HCEC 1CT (cell line): ENCODE measurements around the gene SPECC1.
"Not testable (repeated sequence)": the region's sequence is repeated elsewhere in the genome, so short reads cannot be mapped to it uniquely, and the experiment has no call there.

Experiments
- DNase-seq: peaks from one replicate; pipeline ENCODE4 v3.0.0-alpha.2; 2017

SPECC1 gene

DNA sequence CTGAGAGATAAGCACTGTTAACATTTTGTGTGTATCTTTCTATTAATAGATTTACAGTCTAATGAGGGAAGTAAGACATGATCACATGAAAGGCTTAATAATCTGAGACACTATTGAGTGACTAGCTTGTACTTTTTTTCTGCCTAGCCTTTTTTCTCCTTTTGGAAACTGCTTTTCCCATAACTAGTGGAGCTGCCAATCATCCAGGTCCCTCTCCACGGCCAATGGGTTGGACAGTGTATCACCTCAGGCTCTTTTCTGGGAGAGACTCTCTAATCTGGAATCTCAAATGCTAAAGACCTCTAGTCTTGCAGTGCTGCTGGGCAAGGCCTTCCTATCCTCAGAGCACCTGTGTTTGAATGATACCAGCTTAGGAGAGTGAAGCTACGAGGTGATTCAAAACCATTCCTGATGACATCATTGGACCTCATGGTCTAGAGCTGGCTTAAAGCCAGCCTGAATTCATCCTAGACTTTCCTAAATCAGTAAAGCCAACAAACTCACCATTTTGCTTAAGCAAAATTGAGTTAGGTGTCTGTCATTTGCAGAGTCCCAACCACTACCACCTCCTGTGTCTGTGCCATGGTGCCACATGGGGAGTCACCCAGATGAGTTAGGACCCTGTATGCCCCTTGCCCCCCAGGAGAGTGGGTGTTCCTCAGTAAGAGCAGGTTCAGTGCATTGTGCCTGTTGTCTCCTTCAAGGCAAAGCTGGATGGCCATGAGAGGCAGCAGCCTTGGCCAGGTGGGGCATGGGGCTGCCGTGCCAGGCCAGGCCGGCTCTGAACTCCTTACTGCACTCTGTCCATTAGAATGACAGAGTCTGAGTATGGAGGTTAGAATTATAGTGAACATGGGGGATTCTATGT, 62.9 kb downstream of the SPECC1 start:
- DNase-seq, result no peak

DNA sequence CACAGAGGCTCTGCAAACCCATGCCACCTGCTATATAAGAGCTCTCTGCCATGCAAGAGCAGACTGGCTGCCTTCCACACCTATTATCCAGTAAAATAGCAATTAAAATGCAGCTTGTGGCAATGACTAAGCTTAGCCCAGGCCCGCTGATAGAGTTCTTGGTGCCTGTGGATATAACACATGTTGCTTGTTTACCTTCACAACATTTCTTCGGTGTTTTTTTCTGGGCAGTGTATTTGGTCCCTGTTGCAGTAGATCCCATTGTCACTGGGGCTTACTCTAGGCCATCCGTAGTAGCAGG, 63.5 kb downstream of the SPECC1 start:
- DNase-seq, result no peak

DNA sequence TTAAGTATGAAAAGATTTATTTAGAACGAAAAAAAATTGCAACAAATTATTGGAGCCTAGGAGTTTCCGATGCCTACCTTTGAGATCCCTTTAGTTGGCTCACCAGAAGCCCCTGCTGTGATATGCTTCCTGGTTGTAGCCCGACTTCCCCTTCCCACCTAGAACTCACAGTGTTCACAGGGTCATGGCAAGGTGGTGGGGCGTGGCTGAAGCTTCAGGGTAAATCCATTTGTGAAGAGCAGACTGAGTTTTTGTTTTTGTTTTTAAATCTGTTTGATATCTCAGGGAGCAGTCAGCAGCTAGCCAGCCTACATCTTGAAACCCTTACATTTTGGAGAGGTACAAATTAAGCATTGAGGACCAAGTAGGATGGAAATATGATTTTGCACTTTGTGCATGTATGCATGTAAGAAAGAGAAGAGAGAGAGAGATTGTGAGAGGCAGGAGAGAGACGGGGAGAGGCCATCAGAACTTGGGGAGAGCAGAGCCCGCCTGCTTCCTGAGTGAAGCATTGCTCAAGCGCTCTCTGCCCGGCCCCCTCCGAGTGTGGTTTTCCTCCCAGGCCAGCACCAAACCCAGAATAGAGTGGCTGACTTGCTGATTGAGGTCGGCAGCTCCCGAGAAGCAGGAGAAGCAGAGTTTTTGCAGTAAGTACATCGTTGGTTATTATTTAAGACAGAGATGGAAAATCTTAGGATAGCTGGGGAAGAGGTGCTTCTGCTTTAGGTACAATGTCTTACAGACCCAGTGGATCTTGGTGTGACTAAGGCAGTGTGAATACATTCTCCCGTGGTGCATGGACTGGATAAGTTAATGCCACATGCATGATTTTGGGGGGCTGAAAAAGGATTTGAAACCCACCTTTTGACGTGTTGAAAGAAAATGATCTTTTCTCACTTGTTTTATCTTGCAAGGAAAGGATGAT, 64.2 kb downstream of the SPECC1 start:
- no peak for DNase-seq

DNA sequence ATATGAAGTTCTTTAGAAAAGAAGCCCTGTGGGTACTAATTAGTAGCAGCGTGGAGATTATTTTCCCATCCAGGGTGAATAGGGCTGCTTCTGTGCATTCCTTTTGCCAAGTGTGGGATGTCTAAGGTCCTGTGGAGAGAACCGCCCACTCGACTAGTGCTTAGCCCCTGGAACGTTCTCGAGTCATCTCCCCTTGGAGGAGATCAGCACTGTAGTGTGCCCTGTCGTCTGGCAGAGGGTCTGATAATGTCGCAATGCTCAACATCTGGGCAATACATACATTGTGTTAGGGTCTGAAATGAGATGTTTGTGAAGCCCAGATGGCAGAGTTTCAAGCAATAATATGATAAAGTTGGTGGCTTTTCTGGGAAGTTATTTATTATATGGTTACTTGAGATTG, 64.8 kb downstream of the SPECC1 start:
- no peak for DNase-seq

DNA sequence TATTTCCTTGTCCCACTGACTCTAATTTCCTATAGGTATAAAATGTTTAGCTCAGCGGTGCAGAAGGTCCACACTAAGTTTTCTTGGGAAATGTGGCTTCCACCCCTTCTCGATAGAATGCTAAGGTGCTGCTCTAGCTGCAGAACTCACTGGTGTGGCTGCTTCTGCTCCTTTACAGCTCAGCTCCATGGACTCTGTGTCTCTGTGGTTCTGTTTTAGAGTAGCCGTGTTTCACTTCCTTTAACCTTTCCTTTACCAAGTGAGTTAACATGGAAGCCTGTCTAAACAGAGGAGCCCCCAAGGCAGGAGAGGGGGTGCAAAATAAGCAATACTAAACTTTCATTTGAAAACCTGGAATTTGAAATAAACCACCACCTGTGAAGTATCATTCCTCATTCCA, 65.3 kb downstream of the SPECC1 start:
- DNase-seq, result no peak

DNA sequence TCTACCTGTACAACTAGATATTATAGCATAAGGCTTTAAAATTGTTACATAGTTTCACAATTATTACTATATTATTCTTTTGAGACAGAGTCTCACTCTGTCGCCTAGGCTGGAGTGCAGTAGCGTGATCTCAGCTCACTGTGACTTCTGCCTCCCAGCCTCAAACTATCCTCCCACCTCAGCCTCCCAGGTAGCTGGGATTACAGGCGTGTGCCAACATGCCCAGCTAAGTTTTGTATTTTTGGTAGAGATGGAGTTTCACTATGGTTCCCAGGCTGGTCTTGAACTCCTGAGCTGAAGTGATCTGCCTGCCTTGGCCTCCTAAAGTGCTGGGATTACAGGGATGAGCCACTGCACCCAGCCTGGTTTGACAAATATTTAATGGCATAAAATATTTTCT, 67.0 kb downstream of the SPECC1 start:
- DNase-seq, result not testable (repeated sequence)

DNA sequence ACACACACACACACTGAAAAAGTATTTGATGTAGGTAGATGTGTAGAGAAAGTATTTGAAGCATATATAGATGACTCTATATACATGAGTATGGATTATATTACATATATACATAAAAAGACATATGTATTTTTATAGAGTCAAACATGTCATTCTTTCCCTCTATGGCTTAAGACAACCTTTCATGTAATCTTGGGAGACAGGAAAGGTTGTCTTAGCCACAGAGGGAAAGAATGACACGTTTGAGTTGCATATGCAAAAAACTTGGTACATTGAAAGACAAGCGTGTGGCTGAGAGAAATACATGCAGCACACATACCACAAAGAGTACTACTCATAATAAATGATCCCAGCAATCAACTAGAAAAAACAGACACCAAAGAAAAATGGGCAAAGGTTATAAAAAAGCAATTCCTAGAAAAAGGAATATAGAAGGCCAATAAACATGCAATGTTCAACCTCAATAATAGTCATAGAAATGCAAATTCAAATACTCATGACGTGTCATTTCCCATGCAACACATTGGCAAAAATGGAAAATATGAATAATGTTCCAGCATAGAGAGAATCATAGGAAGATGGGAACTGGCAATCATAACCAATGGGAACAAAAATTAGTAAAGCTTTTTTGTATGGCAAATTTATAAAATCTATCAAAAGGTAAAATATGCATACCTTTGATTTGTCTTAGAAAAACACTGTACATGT, 69.0 kb downstream of the SPECC1 start:
- no peak for DNase-seq

DNA sequence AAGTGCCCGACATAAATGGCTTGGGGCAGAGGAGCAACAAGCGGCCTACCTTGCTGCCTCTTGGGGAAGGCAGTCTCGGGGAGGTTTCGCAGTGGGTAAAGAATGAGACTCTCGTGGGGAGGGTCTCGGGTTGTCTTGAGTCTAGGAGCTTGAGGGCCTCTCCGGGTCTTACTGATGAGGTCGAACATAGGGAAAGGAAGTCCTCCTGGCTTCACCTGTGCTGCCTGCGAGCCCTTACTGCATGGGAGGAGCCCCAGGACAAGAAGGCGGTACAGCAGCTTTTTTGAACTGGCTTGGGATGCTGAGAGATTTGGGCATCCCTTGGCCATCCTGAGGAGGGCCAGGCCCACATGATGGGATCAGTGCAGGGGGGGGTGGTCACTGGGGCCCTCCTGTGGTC, 71.4 kb downstream of the SPECC1 start:
- no peak for DNase-seq

DNA sequence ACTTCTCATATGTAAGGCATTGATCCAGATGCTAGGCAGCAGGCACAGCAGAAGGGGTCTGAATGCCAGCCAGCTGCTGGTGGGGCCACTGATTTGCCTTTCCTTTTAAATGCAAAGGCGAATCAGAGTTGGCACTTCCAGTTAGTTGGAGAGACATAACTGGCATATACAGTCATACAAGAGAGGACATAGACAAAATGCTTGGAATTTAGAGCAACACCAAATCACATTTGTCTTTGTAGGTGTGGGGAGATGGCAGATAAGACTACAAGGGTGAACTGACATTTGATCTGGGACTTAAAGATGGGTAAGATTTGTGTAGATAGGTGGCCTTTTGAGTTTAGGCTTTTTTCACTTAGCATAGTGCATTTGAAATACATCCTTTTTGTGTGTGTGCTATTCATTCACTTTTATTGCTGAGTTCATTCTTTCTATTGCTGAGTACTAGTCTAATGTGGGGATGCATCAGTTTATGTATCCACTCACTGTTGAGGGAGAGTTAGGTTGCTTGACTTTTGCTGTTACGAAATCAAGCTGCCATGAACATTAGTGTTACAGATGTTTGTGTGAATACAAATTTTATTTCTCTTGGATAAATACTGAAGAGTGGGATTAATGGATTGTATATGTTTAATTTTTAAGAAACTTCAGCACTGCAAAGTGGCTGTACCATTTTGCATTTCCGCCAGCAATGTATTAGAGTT, 74.1 kb downstream of the SPECC1 start:
- no peak for DNase-seq

DNA sequence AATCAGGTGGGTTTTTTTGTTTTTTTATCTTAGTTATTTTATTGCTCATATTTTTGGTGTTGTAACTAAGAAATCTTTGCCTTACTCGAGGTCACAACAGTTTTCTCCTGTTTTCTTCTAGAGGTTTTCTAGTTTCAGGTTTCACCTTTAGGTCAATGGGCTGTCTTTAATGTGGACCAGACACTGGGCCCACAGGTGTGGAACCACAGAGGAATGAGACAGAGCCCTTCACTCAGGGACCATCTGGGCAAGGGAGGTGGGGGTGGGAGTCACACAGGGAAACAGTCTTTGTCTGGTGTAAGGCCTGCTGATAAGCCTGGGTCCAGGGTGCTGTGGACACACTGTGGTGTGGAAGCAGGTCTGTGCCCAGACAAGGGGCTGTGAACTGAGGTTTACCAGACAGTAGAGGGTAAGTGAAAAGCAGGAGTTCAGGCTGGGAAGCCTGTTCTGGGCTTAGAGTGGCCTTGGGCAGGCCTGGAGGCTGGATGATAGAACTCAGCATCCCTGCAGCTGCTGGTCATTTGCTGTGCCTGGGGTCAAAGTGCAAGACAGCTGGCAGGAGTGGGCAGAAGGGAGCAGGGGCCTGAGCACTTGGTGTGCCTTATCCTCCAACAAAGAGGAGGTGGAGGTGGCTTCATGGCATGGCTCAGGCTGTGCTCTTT, 75.6 kb downstream of the SPECC1 start:
- no peak for DNase-seq

DNA sequence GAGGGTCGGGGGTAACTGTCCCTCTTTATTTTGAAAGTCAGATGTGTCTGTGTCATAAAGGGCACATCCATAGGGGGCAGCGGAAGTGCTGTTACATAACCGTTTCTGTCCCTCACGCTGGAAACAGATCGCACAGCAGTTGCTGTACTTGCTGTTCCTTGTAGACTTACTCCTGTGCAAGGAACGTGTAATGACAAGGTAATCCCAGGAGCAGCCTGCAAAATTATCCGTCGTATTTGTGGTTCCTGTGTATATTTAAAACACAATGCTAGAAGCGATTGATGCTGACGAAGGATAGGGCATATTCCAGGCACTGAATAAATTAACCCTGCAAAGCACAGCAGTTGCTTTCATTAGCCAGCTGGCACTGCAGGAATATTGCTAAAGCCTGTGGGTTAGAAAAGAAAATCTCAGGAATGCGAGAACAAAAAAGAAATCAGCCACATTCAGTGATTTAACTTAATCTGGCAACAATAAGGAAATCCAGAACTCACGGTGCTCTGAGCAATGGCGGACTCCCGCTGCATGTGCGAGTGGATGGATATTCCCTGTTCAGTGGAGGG, 76.2 kb downstream of the SPECC1 start:
- DNase-seq, result no peak

DNA sequence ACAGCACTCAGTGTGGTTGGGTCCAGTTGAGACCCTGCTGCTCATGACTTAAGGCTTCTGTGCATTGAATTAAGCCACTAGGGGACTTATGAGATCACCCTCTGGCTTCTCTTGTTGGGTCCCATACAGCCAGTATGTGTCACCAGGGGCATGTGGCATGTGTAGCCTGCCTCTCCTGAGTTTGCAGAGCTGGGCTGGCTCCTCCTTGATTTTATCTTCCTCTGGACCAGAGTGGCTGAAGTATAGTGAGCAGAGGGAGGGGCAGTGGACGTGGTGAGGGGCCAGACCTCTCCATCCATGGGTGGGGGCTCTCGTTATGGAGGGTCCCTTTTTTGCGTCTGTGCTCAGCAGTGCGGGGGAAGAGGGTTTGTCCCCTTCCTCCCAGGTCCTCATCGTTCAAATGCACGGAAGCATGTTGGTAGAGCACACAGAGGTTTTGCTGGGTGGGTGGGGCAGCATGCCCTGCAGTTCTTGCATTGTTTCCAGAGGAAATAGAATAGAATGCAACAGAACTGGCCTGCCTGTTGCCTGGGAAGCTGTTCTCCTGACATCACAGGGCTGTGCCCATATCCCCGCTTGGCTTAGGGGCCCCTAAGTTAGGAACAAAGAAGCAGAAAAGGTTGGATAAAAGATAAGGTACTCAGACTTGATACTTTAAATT, 77.4 kb downstream of the SPECC1 start:
- no peak for DNase-seq

DNA sequence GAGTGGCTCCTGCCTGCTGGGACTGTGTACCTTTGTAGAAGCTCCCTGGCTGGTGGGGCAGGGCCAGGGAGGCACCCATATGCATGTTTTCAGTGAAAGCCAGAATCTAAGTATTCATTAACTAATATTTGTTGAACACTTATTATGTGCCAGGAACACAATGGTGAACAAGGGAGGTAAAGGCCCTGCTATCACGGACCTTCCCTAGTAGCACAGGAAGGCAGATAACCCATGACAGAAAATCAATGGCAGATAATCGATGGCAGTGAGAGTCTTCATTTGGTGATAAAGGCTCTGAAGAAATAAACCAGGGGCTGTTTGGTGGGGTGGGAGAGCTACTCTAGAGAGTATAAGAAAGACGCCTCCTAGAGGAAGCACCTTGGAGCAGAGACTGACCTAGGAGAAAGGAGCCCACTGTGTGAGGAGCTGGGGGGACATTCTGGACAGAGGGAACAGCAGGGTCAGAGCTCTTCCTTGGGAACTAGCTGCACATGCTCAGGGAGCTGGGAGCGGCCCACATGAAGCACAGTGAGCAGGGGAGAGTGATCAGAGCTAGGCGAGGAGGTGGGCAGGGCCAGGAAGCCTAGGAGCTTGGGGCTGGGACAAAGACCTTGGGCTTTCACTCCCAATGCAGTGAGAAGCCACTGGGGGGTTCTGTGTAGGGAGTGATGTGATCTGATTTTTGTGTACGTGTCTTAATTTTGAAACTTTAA, 78.5 kb downstream of the SPECC1 start:
- DNase-seq, result no peak

DNA sequence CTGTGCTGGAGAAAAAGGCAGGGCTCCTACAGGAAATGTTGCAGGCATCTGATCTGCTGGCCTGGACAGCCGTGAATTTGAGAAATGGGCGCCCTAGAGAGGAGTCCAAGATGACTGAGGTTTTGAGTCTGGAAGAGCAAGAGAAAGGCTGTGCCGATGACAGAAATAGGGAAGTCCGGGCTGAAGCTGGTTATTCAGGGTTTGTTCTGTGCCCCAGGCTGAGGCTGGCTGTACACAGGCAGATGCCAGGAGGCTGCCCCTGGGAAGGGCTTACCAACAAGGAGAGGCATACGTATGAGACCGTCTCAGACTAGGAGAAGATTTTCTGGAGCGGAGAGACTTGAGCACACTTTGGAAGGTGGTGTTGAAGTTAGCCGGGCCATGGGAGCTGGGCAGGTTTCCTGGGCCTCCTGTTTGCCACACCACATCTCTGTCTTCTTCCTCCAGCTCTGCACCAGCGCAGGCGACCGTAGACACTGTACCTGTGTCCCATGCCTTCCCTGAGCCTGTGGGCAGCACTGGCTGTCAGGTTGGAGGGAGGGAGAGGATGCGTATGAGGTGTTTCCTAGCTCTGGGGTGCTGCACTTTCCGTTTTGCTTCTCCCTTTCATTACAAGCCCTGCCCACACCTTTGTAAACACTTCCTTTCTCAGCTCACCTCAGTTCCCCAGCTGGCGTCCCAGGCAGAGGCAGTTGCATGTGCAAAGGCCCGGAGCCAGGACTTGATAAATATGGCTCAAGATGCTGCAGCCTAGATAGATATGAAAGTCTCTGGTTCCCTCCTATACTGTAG, 80.8 kb downstream of the SPECC1 start:
- no peak for DNase-seq

DNA sequence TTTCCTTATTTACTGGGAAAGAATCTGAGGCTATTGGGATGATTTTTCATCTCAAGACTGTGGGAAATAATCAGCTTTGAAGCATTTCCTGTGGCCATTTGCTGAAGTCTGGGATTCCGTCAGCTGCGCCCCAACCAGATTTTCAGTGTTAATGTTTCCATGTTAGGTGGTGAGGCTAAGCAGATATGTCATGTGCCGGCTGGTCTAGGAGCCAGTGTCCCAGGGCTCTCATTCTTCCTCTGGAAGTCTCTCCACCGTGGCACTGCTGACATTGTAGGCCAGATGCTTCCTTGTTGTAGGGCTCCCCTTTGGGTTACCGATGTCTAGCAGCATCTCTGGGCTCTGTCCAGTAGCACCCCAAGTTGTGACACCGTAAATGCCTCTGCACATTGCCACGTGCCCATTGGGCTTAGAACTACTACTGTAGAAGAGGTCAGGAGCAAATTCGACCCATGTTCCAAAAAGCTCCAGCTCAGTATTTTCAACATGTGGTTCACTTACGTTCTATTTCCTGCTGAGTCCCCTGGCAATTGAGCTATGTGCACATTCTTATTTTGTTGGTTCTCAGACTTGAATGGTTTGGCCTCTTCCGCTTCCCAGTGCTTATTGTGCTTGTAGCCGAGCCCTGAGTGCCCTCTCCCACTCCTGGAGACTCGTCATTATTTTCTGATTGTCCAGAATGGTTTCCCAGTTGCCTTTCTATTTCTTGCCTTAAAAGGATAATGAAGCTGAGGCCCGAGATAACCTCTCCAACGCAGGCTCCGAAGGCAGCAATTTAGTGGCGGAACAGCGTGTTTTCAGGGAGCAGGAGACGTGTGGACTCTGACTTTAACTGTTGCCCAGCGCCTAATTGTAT, 82.2 kb downstream of the SPECC1 start:
- no peak for DNase-seq

DNA sequence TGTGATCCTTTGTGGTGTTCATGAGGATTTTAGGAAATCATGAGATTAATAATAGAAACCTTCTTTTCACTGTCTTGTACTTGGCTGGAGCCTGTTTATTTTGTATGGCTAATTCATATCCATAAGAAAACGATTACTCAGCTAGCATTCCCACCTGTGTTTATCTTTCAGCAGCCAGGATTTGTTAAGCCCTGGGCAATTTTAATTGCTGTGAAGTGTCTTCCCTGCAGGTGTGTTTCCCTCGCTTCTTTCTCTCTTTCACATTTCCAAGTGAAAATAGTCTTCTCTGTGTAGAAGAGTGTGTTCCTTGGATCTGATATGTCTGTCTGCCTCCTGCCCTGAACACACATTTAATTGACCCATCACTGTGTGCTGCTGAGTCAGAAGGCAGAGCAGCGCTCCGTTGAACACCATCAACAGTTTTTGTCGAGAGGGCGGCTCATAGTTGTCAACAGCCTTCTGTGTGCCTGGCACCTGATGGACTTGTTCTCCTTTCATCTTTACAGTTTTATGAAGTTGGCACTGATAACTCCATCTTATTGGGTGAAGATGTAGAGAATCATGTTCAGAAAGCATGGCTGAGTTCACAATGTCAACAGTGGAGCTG, 83.2 kb downstream of the SPECC1 start:
- DNase-seq, result no peak

DNA sequence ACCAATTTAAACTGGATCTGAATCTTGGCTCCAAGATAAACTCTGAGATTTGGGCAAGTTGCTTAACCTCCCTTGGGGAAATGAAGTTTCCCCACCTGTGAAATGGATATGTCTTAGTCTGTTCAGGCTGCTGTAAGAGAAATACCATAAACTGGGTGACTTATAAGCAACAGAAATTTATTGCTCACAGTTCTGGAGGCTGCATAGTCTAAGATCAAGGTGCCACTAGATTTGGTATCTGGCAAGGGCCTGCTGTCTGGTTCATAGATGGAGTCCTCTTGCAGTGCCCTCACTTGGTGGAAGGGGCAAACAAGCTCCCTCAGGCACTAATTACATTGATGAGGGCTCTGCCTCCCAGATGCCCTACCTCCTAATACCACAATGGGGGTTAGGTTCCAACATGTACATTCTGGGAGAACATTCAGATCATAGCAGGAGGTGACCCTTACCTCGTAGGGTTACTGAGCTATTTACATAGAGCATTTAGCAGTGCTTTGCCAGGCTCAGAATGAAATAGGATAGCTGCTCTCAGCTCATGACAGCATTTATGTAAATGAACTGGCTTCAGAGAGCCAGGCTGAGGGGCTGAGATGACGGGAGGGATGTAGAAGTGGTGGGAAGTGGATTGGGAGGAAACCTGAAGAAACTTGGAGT, 83.9 kb downstream of the SPECC1 start:
- DNase-seq, result no peak

DNA sequence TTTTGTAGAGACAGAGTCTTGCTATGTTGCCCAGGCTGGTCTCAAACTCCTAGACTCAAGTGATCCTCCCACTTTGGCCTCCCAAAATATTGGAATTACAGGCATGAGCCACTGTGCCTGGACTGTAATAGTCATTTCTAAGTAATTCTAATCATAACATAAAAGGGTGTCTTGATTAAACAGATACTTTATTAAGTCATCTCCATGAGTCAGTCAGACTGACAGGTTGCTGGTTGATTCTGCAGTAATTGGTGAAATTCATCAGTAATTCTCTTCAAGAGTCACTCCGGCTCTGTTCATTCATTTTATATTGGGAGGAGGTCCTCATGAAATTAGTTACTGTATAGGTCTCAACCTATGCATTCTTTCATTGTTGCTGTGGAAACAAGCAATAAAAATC, 85.6 kb downstream of the SPECC1 start:
- DNase-seq, result no peak
